ENCODE measurements around the gene TRIM17. TPM values are rescaled to one million over a fixed set of nuclear protein-coding genes. Genes with fewer than 3 reads are reported as not detected.

The TRIM17 gene
- total and polyA plus RNA-seq, 9 of the 15 experiments (the other 6 are each of a cell fraction or from before 2014, with no cell fraction given), result not detected

GRCh38 chr1:228457396-228458176 lies 40.9 kb upstream of the TRIM17 start (continued):
- peak; percentile 86 for TF ChIP-seq TAF9B (IDR thresholded peaks at IDR 0.05; ENCODE audit: partially characterized antibody)
- peak; percentile 49 for TF ChIP-seq ELF2 (CRISPR knock-in tag; IDR thresholded peaks at IDR 0.05)
- no peak for TF ChIP-seq RBM34 (IDR thresholded peaks at IDR 0.05; ENCODE audit: borderline replicate concordance, insufficient read depth, low read length)
- TF ChIP-seq SOX6 (IDR thresholded peaks at IDR 0.05), result peak; percentile 58; the same call in 1 of the 2 replicates
- TF ChIP-seq, protein P1, sequence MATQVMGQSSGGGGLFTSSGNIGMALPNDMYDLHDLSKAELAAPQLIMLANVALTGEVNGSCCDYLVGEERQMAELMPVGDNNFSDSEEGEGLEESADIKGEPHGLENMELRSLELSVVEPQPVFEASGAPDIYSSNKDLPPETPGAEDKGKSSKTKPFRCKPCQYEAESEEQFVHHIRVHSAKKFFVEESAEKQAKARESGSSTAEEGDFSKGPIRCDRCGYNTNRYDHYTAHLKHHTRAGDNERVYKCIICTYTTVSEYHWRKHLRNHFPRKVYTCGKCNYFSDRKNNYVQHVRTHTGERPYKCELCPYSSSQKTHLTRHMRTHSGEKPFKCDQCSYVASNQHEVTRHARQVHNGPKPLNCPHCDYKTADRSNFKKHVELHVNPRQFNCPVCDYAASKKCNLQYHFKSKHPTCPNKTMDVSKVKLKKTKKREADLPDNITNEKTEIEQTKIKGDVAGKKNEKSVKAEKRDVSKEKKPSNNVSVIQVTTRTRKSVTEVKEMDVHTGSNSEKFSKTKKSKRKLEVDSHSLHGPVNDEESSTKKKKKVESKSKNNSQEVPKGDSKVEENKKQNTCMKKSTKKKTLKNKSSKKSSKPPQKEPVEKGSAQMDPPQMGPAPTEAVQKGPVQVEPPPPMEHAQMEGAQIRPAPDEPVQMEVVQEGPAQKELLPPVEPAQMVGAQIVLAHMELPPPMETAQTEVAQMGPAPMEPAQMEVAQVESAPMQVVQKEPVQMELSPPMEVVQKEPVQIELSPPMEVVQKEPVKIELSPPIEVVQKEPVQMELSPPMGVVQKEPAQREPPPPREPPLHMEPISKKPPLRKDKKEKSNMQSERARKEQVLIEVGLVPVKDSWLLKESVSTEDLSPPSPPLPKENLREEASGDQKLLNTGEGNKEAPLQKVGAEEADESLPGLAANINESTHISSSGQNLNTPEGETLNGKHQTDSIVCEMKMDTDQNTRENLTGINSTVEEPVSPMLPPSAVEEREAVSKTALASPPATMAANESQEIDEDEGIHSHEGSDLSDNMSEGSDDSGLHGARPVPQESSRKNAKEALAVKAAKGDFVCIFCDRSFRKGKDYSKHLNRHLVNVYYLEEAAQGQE (IDR thresholded peaks at IDR 0.05; ENCODE audit: borderline replicate concordance), result peak; percentile 70
- TF ChIP-seq, protein P1 (CRISPR knock-in tag; IDR thresholded peaks at IDR 0.05; ENCODE audit: low read depth), result peak; percentile 86
- peak; percentile 70 for TF ChIP-seq ESRRA (IDR thresholded peaks at IDR 0.05; ENCODE audit: borderline replicate concordance, low read depth)
- peak; percentile 98 for TF ChIP-seq POLR2H (tag; IDR thresholded peaks at IDR 0.05; ENCODE audit: low read depth)
- no peak for TF ChIP-seq PRMT5 (CRISPR knock-in tag; IDR thresholded peaks at IDR 0.05)
- TF ChIP-seq CEBPB (tag; IDR thresholded peaks at IDR 0.05), result no peak
- peak; percentile 97 for TF ChIP-seq EP400 (IDR thresholded peaks at IDR 0.05)
- TF ChIP-seq ZSCAN29 (IDR thresholded peaks at IDR 0.05), result peak; percentile 98
- peak; percentile 97 for TF ChIP-seq CXXC5 (CRISPR knock-in tag; IDR thresholded peaks at IDR 0.05)
- no peak for TF ChIP-seq HSF4 (CRISPR knock-in tag; IDR thresholded peaks at IDR 0.05; ENCODE audit: borderline replicate concordance)
- no peak for TF ChIP-seq MECOM (CRISPR knock-in tag; IDR thresholded peaks at IDR 0.05)
- TF ChIP-seq CREB3L1 (IDR thresholded peaks at IDR 0.05; ENCODE audit: borderline replicate concordance, low read depth), result peak; percentile 83
- TF ChIP-seq, protein P2, sequence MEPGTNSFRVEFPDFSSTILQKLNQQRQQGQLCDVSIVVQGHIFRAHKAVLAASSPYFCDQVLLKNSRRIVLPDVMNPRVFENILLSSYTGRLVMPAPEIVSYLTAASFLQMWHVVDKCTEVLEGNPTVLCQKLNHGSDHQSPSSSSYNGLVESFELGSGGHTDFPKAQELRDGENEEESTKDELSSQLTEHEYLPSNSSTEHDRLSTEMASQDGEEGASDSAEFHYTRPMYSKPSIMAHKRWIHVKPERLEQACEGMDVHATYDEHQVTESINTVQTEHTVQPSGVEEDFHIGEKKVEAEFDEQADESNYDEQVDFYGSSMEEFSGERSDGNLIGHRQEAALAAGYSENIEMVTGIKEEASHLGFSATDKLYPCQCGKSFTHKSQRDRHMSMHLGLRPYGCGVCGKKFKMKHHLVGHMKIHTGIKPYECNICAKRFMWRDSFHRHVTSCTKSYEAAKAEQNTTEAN (CRISPR knock-in tag; IDR thresholded peaks at IDR 0.05), result peak; percentile 96
- TF ChIP-seq FOXA1 (IDR thresholded peaks at IDR 0.05; ENCODE audit: borderline replicate concordance), result no peak
- TF ChIP-seq NFRKB (IDR thresholded peaks at IDR 0.05; ENCODE audit: low read depth), result peak; percentile 91

All from K562 (cell line).